Astrocyte (in vitro differentiated cells and primary cell): Measurements from ENCODE around the gene LOXHD1.

Experiments used
- EZH2 ChIP-seq: IDR thresholded peaks from 2 replicates; pipeline ENCODE4 v1.6.1; 2012; ENCODE audit warnings: mild to moderate bottlenecking, low read length, inconsistent platforms; ENCODE audit not compliant: insufficient read depth
- TF ChIP-seq, protein P1 (sequence below): IDR thresholded peaks from 2 replicates; pipeline ENCODE4 v1.5.1; 2011; ENCODE audit warnings: low read depth, mild to moderate bottlenecking, inconsistent platforms, low read length, moderate library complexity; ENCODE audit not compliant: insufficient read depth

DNA sequence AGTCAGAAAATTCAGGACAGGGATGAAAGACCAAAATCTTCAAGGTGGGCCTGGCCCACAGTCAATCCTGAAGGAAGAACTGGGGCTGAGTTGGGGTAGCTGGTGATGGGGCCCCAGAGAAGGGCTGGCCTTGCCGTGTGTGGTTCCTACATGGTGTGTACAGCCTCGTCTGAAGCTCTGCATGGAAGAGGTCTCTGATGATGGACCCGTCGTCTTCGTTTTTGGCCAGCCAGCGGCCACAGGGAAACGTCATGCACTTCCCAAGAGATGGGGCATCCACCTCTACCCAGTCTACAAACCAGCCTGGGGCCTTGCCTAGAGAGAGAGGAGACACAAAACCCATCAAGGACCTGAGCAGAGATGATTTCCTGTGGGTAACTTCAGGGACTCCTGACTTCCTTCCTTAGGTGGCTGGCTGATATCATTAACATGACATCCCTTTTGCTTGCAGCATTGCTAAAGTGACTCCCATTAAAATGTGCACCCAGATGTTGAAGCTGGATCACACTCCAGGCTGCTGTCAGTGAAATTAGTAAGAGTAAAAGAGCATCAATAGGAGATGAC, 115.3 kb downstream of the LOXHD1 start:
- TF ChIP-seq, protein P1, sequence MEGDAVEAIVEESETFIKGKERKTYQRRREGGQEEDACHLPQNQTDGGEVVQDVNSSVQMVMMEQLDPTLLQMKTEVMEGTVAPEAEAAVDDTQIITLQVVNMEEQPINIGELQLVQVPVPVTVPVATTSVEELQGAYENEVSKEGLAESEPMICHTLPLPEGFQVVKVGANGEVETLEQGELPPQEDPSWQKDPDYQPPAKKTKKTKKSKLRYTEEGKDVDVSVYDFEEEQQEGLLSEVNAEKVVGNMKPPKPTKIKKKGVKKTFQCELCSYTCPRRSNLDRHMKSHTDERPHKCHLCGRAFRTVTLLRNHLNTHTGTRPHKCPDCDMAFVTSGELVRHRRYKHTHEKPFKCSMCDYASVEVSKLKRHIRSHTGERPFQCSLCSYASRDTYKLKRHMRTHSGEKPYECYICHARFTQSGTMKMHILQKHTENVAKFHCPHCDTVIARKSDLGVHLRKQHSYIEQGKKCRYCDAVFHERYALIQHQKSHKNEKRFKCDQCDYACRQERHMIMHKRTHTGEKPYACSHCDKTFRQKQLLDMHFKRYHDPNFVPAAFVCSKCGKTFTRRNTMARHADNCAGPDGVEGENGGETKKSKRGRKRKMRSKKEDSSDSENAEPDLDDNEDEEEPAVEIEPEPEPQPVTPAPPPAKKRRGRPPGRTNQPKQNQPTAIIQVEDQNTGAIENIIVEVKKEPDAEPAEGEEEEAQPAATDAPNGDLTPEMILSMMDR: no peak
- TF ChIP-seq EZH2: no peak
